IMR-90 (cell line): ENCODE measurements around the gene ABL1. TPM values are rescaled to one million over a fixed set of nuclear protein-coding genes. Genes with fewer than 3 reads are reported as not detected.

Experiments used
- ATAC-seq: fragments of 200-7000 bp; cut with Tn5 transposase; 2 replicates; pipeline ENCODE4 v1.9.1; 2020; ENCODE audit warnings: low read depth, mild to moderate bottlenecking, moderate library complexity
- BruUV-seq: library from RNA; stranded (reverse); fragments of 400-500 nt; replicated peaks from 2 replicates; lab custom pipeline; 2021; lab: Mats Ljungman, UMichigan
- CTCF ChIA-PET: fragments of 300-600 bp; formaldehyde crosslinking; extraction: SDS; loops from one replicate; lab custom pipeline; 2021; ENCODE audit warnings: antibody characterized with exemption; lab: Yijun Ruan, JAX
- POLR2A ChIA-PET: fragments of 300-600 bp; sonication (Branson Sonifier 250); formaldehyde crosslinking; loops from one replicate; lab custom pipeline; 2022; ENCODE audit warnings: antibody characterized with exemption; ENCODE audit not compliant: unreplicated experiment; lab: Charles Lee
- DNase-seq: peaks from one replicate; pipeline ENCODE4 v3.0.0; 2013
- H2AFZ ChIP-seq: replicated peaks from 2 replicates; pipeline ENCODE3; 2013; ENCODE audit warnings: low read length, mild to moderate bottlenecking; ENCODE audit not compliant: poor library complexity
- H2AK5ac ChIP-seq: 2 replicates; pipeline ENCODE4 v1.6.1; 2013; ENCODE audit warnings: low read depth, low read length, inconsistent platforms
- H2AK9ac ChIP-seq: replicated peaks from 2 replicates; pipeline ENCODE3; 2013; ENCODE audit warnings: mild to moderate bottlenecking, low read depth, low read length, moderate library complexity; ENCODE audit not compliant: poor library complexity
- H2BK120ac ChIP-seq: 2 replicates; pipeline ENCODE4 v1.6.1; 2013; ENCODE audit warnings: low read depth, low read length, inconsistent platforms
- H2BK15ac ChIP-seq: 3 replicates; pipeline ENCODE4 v1.6.1; 2013; ENCODE audit warnings: low read depth, low read length, inconsistent platforms
- H2BK20ac ChIP-seq: 2 replicates; pipeline ENCODE4 v1.6.1; 2013; ENCODE audit warnings: low read depth, mild to moderate bottlenecking, inconsistent platforms, low read length, moderate library complexity
- H2BK5ac ChIP-seq: 2 replicates; pipeline ENCODE4 v1.6.1; 2013; ENCODE audit warnings: mild to moderate bottlenecking, low read depth, low read length, inconsistent platforms; ENCODE audit not compliant: poor library complexity, severe bottlenecking
- H3K14ac ChIP-seq: replicated peaks from 2 replicates; pipeline ENCODE4 v1.6.1; 2013; ENCODE audit warnings: low read depth, low read length, inconsistent platforms
- H3K18ac ChIP-seq: 2 replicates; pipeline ENCODE4 v1.6.1; 2013; ENCODE audit warnings: low read depth, low read length, control low read depth
- H3K23ac ChIP-seq: 2 replicates; pipeline ENCODE4 v1.6.1; 2013; ENCODE audit warnings: low read depth, low read length, inconsistent platforms
- H3K27ac ChIP-seq: 2 replicates; pipeline ENCODE4 v1.5.1; 2013; ENCODE audit warnings: mild to moderate bottlenecking, control low read depth, low read length; ENCODE audit not compliant: insufficient read depth
- H3K27me3 ChIP-seq: 2 replicates; pipeline ENCODE4 v1.6.1; 2013; ENCODE audit warnings: low read length; ENCODE audit not compliant: control insufficient read depth, insufficient read depth
- H3K36me3 ChIP-seq: 2 replicates; pipeline ENCODE4 v1.6.1; 2013; ENCODE audit warnings: low read length, mixed read lengths; ENCODE audit not compliant: control insufficient read depth, insufficient read depth
- H3K4ac ChIP-seq: 2 replicates; pipeline ENCODE4 v1.6.1; 2013; ENCODE audit warnings: low read depth, low read length, inconsistent platforms
- H3K4me1 ChIP-seq: 2 replicates; pipeline ENCODE4 v1.6.1; 2013; ENCODE audit warnings: low read length, mixed read lengths; ENCODE audit not compliant: control insufficient read depth, insufficient read depth
- H3K4me2 ChIP-seq: 2 replicates; pipeline ENCODE4 v1.6.1; 2013; ENCODE audit warnings: low read depth, mild to moderate bottlenecking, control low read depth, low read length, moderate library complexity
- H3K4me3 ChIP-seq: 2 replicates; pipeline ENCODE4 v1.5.1; 2013; ENCODE audit warnings: low read depth, mild to moderate bottlenecking, control low read depth, low read length, moderate library complexity; ENCODE audit not compliant: insufficient read depth
- H3K56ac ChIP-seq: 2 replicates; pipeline ENCODE4 v1.6.1; 2013; ENCODE audit warnings: low read length, inconsistent platforms; ENCODE audit not compliant: insufficient read depth; ENCODE audit errors: extremely low read depth
- H3K79me1 ChIP-seq, 2 experiments: 2 replicates each; pipeline ENCODE4 v1.6.1; 2013; ENCODE audit warnings: low read length in 2 of 2, inconsistent platforms in 1 of 2, low read depth in 1 of 2
- H3K9ac ChIP-seq: 2 replicates; pipeline ENCODE4 v1.6.1; 2013; ENCODE audit warnings: low read depth, low read length, control low read depth
- H3K9me1 ChIP-seq: 2 replicates; pipeline ENCODE4 v1.6.1; 2013; ENCODE audit warnings: low read length, inconsistent platforms; ENCODE audit not compliant: insufficient read depth
- H3K9me3 ChIP-seq: 2 replicates; pipeline ENCODE4 v1.6.1; 2013; ENCODE audit warnings: low read length; ENCODE audit not compliant: control insufficient read depth, insufficient read depth
- H4K20me1 ChIP-seq: 2 replicates; pipeline ENCODE4 v1.6.1; 2013; ENCODE audit warnings: low read length, inconsistent platforms; ENCODE audit not compliant: insufficient read depth
- H4K5ac ChIP-seq: 2 replicates; pipeline ENCODE4 v1.6.1; 2013; ENCODE audit warnings: mild to moderate bottlenecking, low read depth, low read length, control low read depth
- H4K8ac ChIP-seq, 2 experiments: 2 replicates each; pipeline ENCODE4 v1.6.1; 2013; ENCODE audit warnings: low read depth in 2 of 2, low read length in 2 of 2, control low read depth in 1 of 2, inconsistent platforms in 1 of 2
- H4K91ac ChIP-seq: 2 replicates; pipeline ENCODE4 v1.6.1; 2013; ENCODE audit warnings: low read depth, low read length, inconsistent platforms; ENCODE audit not compliant: insufficient read depth
- BHLHE40 ChIP-seq: fragments of 150-350 bp; IDR thresholded peaks from 2 replicates; pipeline ENCODE4 v1.6.1; 2016; ENCODE audit warnings: mild to moderate bottlenecking, low read depth, low read length
- CEBPB ChIP-seq: IDR thresholded peaks from 2 replicates; pipeline ENCODE4 v1.6.1; 2012; ENCODE audit warnings: low read depth, low read length, improper control_type of control experiment
- CHD1 ChIP-seq: IDR thresholded peaks from 2 replicates; pipeline ENCODE4 v1.6.1; 2012; ENCODE audit warnings: low read depth, low read length, improper control_type of control experiment
- CTCF ChIP-seq: conservative IDR thresholded peaks from 2 replicates; pipeline ENCODE4 v1.5.1; 2012; ENCODE audit warnings: mild to moderate bottlenecking, low read depth, low read length, improper control_type of control experiment
- ELK1 ChIP-seq: fragments of 150-350 bp; IDR thresholded peaks from 2 replicates; pipeline ENCODE4 v1.6.1; 2016; ENCODE audit warnings: low read depth, mild to moderate bottlenecking, low read length, moderate library complexity, borderline replicate concordance
- FOS ChIP-seq: fragments of 150-350 bp; IDR thresholded peaks from 2 replicates; pipeline ENCODE4 v1.6.1; 2016; ENCODE audit warnings: low read depth, low read length
- MAFK ChIP-seq: IDR thresholded peaks from 2 replicates; pipeline ENCODE4 v1.6.1; 2012; ENCODE audit warnings: low read depth, low read length, improper control_type of control experiment
- MAZ ChIP-seq: IDR thresholded peaks from 2 replicates; pipeline ENCODE4 v1.6.1; 2012; ENCODE audit warnings: low read depth, mild to moderate bottlenecking, low read length, improper control_type of control experiment, moderate library complexity, borderline replicate concordance
- MXI1 ChIP-seq: IDR thresholded peaks from 2 replicates; pipeline ENCODE4 v1.6.1; 2012; ENCODE audit warnings: low read depth, mild to moderate bottlenecking, low read length, moderate library complexity, borderline replicate concordance
- NFE2L2 ChIP-seq: fragments of 150-350 bp; IDR thresholded peaks from 2 replicates; pipeline ENCODE4 v1.6.1; 2016; ENCODE audit warnings: low read depth, mild to moderate bottlenecking, low read length
- POLR2A ChIP-seq: IDR thresholded peaks from 2 replicates; pipeline ENCODE4 v1.6.1; 2012; ENCODE audit warnings: mild to moderate bottlenecking, low read depth, low read length
- RAD21 ChIP-seq: IDR thresholded peaks from 2 replicates; pipeline ENCODE4 v1.6.1; 2012; ENCODE audit warnings: low read length, improper control_type of control experiment
- RCOR1 ChIP-seq: IDR thresholded peaks from 2 replicates; pipeline ENCODE4 v1.6.1; 2012; ENCODE audit warnings: mild to moderate bottlenecking, low read length, improper control_type of control experiment; ENCODE audit not compliant: insufficient replicate concordance
- SMC3 ChIP-seq: fragments of 150-350 bp; IDR thresholded peaks from 2 replicates; pipeline ENCODE4 v1.6.1; 2016; ENCODE audit warnings: low read depth, mild to moderate bottlenecking, antibody characterized with exemption, low read length, moderate library complexity
- USF2 ChIP-seq: fragments of 150-350 bp; IDR thresholded peaks from 2 replicates; pipeline ENCODE4 v1.6.1; 2017; ENCODE audit warnings: mild to moderate bottlenecking, antibody characterized with exemption, low read length, low read depth
- WGBS, 2 experiments: methylation state at CpG; one replicate each; pipeline versions ENCODE4 v1.1.5 to v1.1.7; 2013; ENCODE audit warnings: missing lambda C conversion rate in 2 of 2; ENCODE audit not compliant: insufficient read length in 1 of 2; ENCODE audit errors: extremely low coverage in 2 of 2; 5-methylcytosine and 5-hydroxymethylcytosine counted together
- dilution Hi-C: fragments of 300-500 bp; cut with HindIII; formaldehyde crosslinking; loops from one replicate; pipeline ENCODE4 v1.14.3; 2018; ENCODE audit warnings: low sequenced_read_pairs; ENCODE audit not compliant: unreplicated experiment
- in situ Hi-C: fragments of 300-500 bp; cut with MboI; formaldehyde crosslinking; loops from 3 replicates; pipeline ENCODE4 v1.14.3; 2019; ENCODE audit warnings: low sequenced_read_pairs, inconsistent platforms, mixed read lengths
- intact Hi-C: fragments of 100-400 bp; cut with micrococcal nuclease; formaldehyde crosslinking; loops from 2 replicates; pipeline ENCODE4 v1.10.0; 2022
- polyA plus RNA-seq, 3 experiments: library from polyadenylated mRNA; depleted of rRNA; stranded (reverse); fragments of >200 nt; gene quantifications; 2 replicates each; pipeline ENCODE4 v1.2.3, GENCODE V29; 2012; ENCODE audit warnings: low replicate concordance in 1 of 3
- total RNA-seq: library from RNA; depleted of rRNA; stranded (reverse); fragments of >200 nt; gene quantifications from 2 replicates; pipeline ENCODE4 v1.2.3, GENCODE V29; 2012

ABL1 gene
- total and polyA plus RNA-seq, 2 of the 4 experiments (the other 2 are of a cell fraction) = 33.7 to 49.1 TPM

GRCh38 chr9:130830231-130830760 lies 4.8 kb upstream of the ABL1 start:
- no CpG with 5 or more reads among the region's 3 CpGs for WGBS, 2 experiments
- ATAC-seq = no peak
- H3K79me1 ChIP-seq = peaks cover 31 to 47% of the 10 kb centered on the region in 2 experiments
- no peak for DNase-seq
- dilution Hi-C loops (no loop called here), in situ Hi-C loops (loop anchor here (10.0 kb wide), 1 partner anchor 55 kb away; no protein-coding TSS in a partner anchor), intact Hi-C loops (no loop called here)
- no peak overlapping the region for H4K8ac ChIP-seq
- no peaks in the 10 kb centered on the region for H3K27me3 ChIP-seq
- H2BK20ac ChIP-seq = no peak overlapping the region
- H3K4me3 ChIP-seq = no peak overlapping the region
- H2AK9ac ChIP-seq = no peak overlapping the region
- no TSS peak for BruUV-seq
- no peak overlapping the region for H2BK15ac ChIP-seq
- H2AFZ ChIP-seq = no peak overlapping the region
- H4K91ac ChIP-seq = no peak overlapping the region
- H3K36me3 ChIP-seq = no peaks in the 10 kb centered on the region
- H3K23ac ChIP-seq = no peak overlapping the region
- POLR2A ChIA-PET = no interaction called here
- H3K4ac ChIP-seq = no peak overlapping the region
- peaks cover 13% of the 10 kb centered on the region for H3K4me1 ChIP-seq
- H3K9me1 ChIP-seq = peaks cover 4% of the 10 kb centered on the region; the same call in 1 of the 2 replicates
- H2BK5ac ChIP-seq = no peak overlapping the region
- H3K9me3 ChIP-seq = no peaks in the 10 kb centered on the region
- H4K20me1 ChIP-seq = no peaks in the 10 kb centered on the region; the same call in 1 of the 2 replicates
- H3K18ac ChIP-seq = no peak overlapping the region
- CTCF ChIA-PET = no interaction called here
- H4K5ac ChIP-seq = no peak overlapping the region
- no peak overlapping the region for H3K4me2 ChIP-seq
- H3K9ac ChIP-seq = no peak overlapping the region
- H2BK120ac ChIP-seq = no peak overlapping the region
- TF ChIP-seq CEBPB (no peak), CHD1 (no peak), POLR2A (no peak), USF2 (no peak), CTCF (no peak), ELK1 (no peak), MAZ (no peak), RAD21 (no peak), MXI1 (no peak), NFE2L2 (no peak), FOS (no peak), BHLHE40 (no peak), MAFK (no peak), RCOR1 (no peak), SMC3 (no peak)
- H3K14ac ChIP-seq = no peak overlapping the region
- H3K27ac ChIP-seq = no peak overlapping the region
- H2AK5ac ChIP-seq = no peak overlapping the region
- H3K56ac ChIP-seq = no peak overlapping the region
